GM10266 (cell line): ENCODE measurements around the gene POFUT2.

Experiments used
- DNase-seq: peaks from one replicate; pipeline ENCODE4 v3.0.0; 2012; ENCODE audit errors: extremely low spot score
- TF ChIP-seq, protein P1 (sequence below): IDR thresholded peaks from 2 replicates; pipeline ENCODE4 v1.5.1; 2012; ENCODE audit warnings: mild to moderate bottlenecking, low read depth; ENCODE audit not compliant: control insufficient read depth, insufficient read depth; ENCODE audit errors: missing control alignments

The POFUT2 gene

DNA sequence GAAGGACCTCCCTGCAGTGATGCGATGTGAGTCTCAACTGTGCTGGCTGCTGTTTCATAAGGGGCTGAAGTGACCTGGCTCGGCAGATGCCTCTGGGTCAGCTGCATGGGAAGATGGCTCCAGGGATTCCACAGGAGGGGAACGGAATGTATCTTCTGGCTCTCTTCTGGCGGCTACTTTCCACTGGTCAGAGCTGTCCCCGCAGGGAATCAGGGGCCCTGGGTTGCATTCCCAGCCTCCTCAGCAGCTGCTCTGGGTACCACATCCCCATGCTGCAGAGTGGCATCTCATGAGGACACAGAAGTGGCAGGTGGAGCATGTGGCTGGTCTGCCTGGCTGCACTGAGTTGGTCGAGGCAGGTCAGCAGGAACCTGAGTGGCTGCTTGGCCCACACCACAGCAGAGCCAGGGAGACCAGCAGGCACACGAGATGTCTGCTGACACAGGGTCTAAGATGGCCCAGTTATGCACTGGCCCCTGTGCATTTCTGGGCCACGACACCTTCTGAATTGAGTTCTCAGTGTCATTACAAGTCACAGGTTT lies 42.8 kb downstream of the POFUT2 start:
- TF ChIP-seq, protein P1, sequence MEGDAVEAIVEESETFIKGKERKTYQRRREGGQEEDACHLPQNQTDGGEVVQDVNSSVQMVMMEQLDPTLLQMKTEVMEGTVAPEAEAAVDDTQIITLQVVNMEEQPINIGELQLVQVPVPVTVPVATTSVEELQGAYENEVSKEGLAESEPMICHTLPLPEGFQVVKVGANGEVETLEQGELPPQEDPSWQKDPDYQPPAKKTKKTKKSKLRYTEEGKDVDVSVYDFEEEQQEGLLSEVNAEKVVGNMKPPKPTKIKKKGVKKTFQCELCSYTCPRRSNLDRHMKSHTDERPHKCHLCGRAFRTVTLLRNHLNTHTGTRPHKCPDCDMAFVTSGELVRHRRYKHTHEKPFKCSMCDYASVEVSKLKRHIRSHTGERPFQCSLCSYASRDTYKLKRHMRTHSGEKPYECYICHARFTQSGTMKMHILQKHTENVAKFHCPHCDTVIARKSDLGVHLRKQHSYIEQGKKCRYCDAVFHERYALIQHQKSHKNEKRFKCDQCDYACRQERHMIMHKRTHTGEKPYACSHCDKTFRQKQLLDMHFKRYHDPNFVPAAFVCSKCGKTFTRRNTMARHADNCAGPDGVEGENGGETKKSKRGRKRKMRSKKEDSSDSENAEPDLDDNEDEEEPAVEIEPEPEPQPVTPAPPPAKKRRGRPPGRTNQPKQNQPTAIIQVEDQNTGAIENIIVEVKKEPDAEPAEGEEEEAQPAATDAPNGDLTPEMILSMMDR: no peak
- DNase-seq: no peak

DNA sequence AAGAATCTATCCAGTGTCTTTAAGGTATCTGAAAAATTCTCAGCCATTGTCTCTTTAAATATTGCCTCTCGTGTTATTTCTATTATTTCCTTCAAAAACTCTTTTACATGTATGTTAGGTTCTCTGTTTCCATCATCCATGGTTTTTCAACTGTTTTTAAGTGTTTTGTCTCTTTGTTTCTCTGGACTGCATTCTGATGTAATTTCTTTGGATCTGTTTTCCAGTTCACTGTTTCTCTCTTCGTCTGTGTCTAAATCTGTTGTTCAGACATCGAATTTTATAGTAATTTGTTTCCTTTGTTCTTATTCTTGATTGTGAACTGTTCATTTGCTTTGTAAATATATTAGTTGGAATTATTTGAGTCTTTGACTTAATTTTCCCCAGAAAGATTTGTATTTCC lies 44.1 kb downstream of the POFUT2 start:
- TF ChIP-seq, protein P1: no peak
- no peak for DNase-seq

DNA sequence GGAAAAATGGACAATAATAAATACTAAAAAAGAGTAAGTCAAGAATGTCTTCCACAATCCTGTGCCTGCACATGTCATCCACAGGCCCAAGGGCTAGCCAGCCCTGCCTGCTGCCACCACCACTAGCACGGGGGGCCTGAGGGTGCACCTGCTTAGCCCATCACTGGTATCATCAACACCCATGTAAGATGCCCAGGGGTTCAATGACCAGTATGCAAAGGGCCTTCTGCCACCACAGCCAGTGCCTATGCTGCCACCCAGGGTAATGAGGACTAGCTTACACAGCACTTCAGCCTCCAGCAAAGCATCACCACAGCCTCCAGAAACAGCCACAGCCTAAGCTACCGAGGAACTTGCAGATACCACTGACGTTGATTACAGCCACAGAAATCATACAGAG lies 46.3 kb downstream of the POFUT2 start:
- TF ChIP-seq, protein P1: no peak
- DNase-seq: no peak

DNA sequence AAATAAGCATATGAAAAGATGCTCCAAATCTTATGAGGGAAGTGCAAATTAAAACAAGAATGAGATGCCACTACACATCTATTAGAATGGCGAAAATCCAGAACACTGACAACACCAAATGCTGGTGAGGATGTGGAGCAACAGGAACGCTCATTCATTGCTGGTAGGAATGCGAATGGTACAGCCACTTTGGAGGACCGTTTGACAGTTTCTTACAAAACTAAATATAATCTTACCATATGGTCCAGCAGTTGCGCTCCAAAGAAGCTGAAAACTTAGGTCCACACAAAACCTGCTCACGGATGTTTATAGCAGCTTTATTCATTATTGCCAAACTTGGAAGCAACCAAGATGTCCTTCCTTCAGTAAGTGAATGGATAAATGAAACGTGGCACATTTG lies 50.3 kb downstream of the POFUT2 start:
- TF ChIP-seq, protein P1: no peak
- DNase-seq: no peak

DNA sequence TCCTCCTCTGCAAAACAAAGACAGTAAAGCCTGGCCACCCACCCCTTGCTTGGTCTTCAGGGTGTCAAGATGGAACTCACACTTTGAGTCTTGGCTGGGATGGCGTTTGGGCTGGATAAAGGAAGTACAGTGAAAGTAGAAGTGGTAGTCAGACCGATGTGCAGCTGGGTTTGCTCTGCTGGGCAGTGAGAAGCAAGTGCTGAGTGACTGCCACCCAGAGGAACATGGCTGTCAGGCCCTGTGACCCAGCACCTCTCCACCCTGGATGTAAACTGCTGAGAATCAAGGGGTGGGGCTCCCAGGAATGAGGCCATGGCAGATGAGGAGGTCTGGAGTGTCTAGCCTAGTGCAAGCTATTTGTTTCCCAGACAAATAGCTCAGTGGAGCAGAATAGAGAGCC lies 51.2 kb downstream of the POFUT2 start:
- peak; percentile 52 for DNase-seq
- TF ChIP-seq, protein P1: no peak

DNA sequence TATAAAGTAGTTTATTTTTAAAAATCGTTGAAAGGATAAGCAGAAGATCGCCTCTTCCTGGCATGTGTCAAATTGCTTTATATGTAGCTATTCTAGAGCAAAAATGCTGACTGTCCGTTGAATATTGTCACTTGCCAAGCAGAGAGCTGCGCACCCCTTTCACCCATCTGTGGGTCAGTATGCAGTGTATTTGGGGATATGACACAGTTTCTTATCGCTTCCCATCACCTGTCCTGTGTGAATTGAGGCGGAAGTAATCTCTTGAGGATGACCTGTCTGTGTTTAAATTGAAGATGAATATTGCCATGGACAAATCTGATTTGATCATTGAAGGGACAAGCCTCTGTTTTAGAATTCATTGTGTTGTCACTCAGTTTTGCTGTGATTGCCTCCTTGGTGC lies 52.2 kb downstream of the POFUT2 start:
- TF ChIP-seq, protein P1: no peak
- no peak for DNase-seq

DNA sequence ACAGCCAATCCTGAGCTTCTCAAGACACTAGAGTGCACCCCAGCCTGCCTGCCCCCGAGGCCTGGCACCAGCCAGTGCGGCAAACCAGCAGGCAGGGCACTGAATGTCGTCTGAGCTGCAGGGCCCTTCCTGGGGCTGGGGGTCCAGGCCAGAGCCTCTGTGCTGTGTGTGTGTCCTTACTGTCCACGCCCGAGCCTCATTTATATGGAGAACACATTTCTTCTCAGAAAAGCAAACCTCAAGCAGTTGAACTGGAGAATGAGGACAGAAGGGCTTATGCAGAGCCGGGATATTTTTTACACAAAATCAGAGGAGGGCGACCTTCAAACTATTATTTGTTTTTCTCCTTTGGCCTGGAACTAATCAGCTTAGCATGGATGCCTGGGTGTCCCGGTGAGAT lies 52.7 kb downstream of the POFUT2 start:
- DNase-seq: no peak
- TF ChIP-seq, protein P1: no peak
